Calu3 (cell line): ENCODE data around the gene FAM210A. TPM values are rescaled to one million over a fixed set of nuclear protein-coding genes. Genes with fewer than 3 reads are reported as not detected.

ENCODE experiments used
- BruUV-seq: library from RNA; stranded (reverse); fragments of 400-500 nt; replicated peaks from 2 replicates; lab custom pipeline; 2021; lab: Mats Ljungman, UMichigan
- CTCF ChIA-PET: fragments of 300-600 bp; sonication (Branson Sonifier 250); formaldehyde crosslinking; loops from one replicate; lab custom pipeline; 2022; ENCODE audit warnings: antibody characterized with exemption; lab: Charles Lee
- DNase-seq: peaks from one replicate; pipeline ENCODE4 v3.0.0; 2022
- H3K27ac Mint-ChIP-seq: one replicate; pipeline ENCODE4 v1.8.0; 2022; ENCODE audit warnings: mixed read lengths; ENCODE audit not compliant: unreplicated experiment
- H3K27me3 Mint-ChIP-seq: one replicate; pipeline ENCODE4 v1.8.0; 2022; ENCODE audit warnings: mixed read lengths; ENCODE audit not compliant: unreplicated experiment
- H3K36me3 Mint-ChIP-seq: one replicate; pipeline ENCODE4 v1.8.0; 2022; ENCODE audit warnings: mild to moderate bottlenecking, moderate library complexity, mixed read lengths; ENCODE audit not compliant: insufficient read depth, unreplicated experiment
- H3K4me1 Mint-ChIP-seq: one replicate; pipeline ENCODE4 v1.8.0; 2022; ENCODE audit warnings: mild to moderate bottlenecking, low read depth, mixed read lengths; ENCODE audit not compliant: unreplicated experiment
- H3K4me3 Mint-ChIP-seq: one replicate; pipeline ENCODE4 v1.8.0; 2022; ENCODE audit warnings: mild to moderate bottlenecking, low read depth, moderate library complexity, mixed read lengths; ENCODE audit not compliant: unreplicated experiment
- H3K9me3 Mint-ChIP-seq: one replicate; pipeline ENCODE4 v1.8.0; 2022; ENCODE audit warnings: low read depth, mixed read lengths; ENCODE audit not compliant: unreplicated experiment
- CTCF ChIP-seq: fragments of 200-600 bp; IDR thresholded peaks from one replicate; pipeline ENCODE4 v1.8.0; 2022; ENCODE audit warnings: antibody characterized with exemption; ENCODE audit not compliant: unreplicated experiment
- intact Hi-C: fragments of 100-400 bp; cut with micrococcal nuclease; formaldehyde crosslinking; loops from one replicate; pipeline ENCODE4 v1.10.0; 2022; ENCODE audit not compliant: unreplicated experiment
- total RNA-seq: library from RNA; stranded (reverse); gene quantifications from 2 replicates; pipeline ENCODE4 v1.2.3, GENCODE V29; 2022

FAM210A gene
- total RNA-seq, 1 experiment from 2014 or later: 20.8 TPM

- no peak overlapping the region for H3K4me3 Mint-ChIP-seq
- DNase-seq: no peak
- peaks cover 66% of the 10 kb centered on the region for H3K27me3 Mint-ChIP-seq
- no peak for TF ChIP-seq CTCF
- CTCF ChIA-PET: no interaction called here
- H3K4me1 Mint-ChIP-seq: no peaks in the 10 kb centered on the region
- BruUV-seq: no TSS peak
- intact Hi-C loops: no loop called here
- H3K9me3 Mint-ChIP-seq: no peaks in the 10 kb centered on the region
- no peak overlapping the region for H3K27ac Mint-ChIP-seq
- no peaks in the 10 kb centered on the region for H3K36me3 Mint-ChIP-seq
Observed at GRCh38 chr18:13625843-13626543, 100.4 kb downstream of the FAM210A start.

GRCh38 chr18:13625355-13625754, 101.0 kb downstream of the FAM210A start:
- Mint-ChIP-seq H3K36me3 (no peaks in the 10 kb centered on the region), H3K27me3 (peaks cover 72% of the 10 kb centered on the region), H3K27ac (no peak overlapping the region), H3K9me3 (no peaks in the 10 kb centered on the region), H3K4me3 (no peak overlapping the region), H3K4me1 (no peaks in the 10 kb centered on the region)
- no TSS peak for BruUV-seq
- intact Hi-C loops: no loop called here
- no peak for DNase-seq
- no peak for TF ChIP-seq CTCF
- CTCF ChIA-PET: no interaction called here

- no peak overlapping the region for H3K4me3 Mint-ChIP-seq
- no peak for TF ChIP-seq CTCF
- BruUV-seq: no TSS peak
- no peaks in the 10 kb centered on the region for H3K36me3 Mint-ChIP-seq
- H3K4me1 Mint-ChIP-seq: no peaks in the 10 kb centered on the region
- DNase-seq: no peak
- CTCF ChIA-PET: no interaction called here
- intact Hi-C loops: no loop called here
- no peaks in the 10 kb centered on the region for H3K9me3 Mint-ChIP-seq
- no peak overlapping the region for H3K27ac Mint-ChIP-seq
- peaks cover 79% of the 10 kb centered on the region for H3K27me3 Mint-ChIP-seq
Observed at GRCh38 chr18:13624563-13625237, 101.7 kb downstream of the FAM210A start.

- no peak overlapping the region for H3K4me3 Mint-ChIP-seq
- no peak for DNase-seq
- H3K4me1 Mint-ChIP-seq: no peaks in the 10 kb centered on the region
- H3K36me3 Mint-ChIP-seq: no peaks in the 10 kb centered on the region
- no peak overlapping the region for H3K27ac Mint-ChIP-seq
- BruUV-seq: no TSS peak
- CTCF ChIA-PET: no interaction called here
- peaks cover 82% of the 10 kb centered on the region for H3K27me3 Mint-ChIP-seq
- TF ChIP-seq CTCF: no peak
- H3K9me3 Mint-ChIP-seq: no peaks in the 10 kb centered on the region
- intact Hi-C loops: no loop called here
Observed at GRCh38 chr18:13623871-13624270, 102.5 kb downstream of the FAM210A start.
